Stimulated activated CD4-positive, alpha-beta T cell treated with anti-CD3 and anti-CD28 coated beads, Interleukin-4, amount 100 ng/mL, for 48 hours (primary cell): ENCODE results near the gene BCL2.

Experiments
- DNase-seq, 2 donors: peaks; one replicate each; pipeline ENCODE4 v3.0.0-alpha.2; 2020; ENCODE audit warnings: low read depth in 2 of 2

The BCL2 gene

GRCh38 chr18:63309422-63309821, 10.1 kb downstream of the BCL2 start:
- no peak for DNase-seq

GRCh38 chr18:63307551-63308200, 11.9 kb downstream of the BCL2 start:
- no peak for DNase-seq

- DNase-seq, result no peak
Observed at GRCh38 chr18:63306819-63307550, 12.6 kb downstream of the BCL2 start.

GRCh38 chr18:63306249-63306648, 13.3 kb downstream of the BCL2 start:
- DNase-seq, result no peak

GRCh38 chr18:63303547-63303946, 16.0 kb downstream of the BCL2 start:
- DNase-seq, result no peak

GRCh38 chr18:63302636-63303405, 16.7 kb downstream of the BCL2 start:
- DNase-seq, result no peak

GRCh38 chr18:63302220-63302619, 17.3 kb downstream of the BCL2 start:
- no peak for DNase-seq

- DNase-seq, result no peak
Observed at GRCh38 chr18:63301434-63301833, 18.1 kb downstream of the BCL2 start.

GRCh38 chr18:63299837-63300745, 19.5 kb downstream of the BCL2 start:
- peak in 1 of 2 donors; percentile 44 for DNase-seq

GRCh38 chr18:63298400-63299365, 20.9 kb downstream of the BCL2 start:
- no peak for DNase-seq

GRCh38 chr18:63297687-63298399, 21.7 kb downstream of the BCL2 start:
- no peak for DNase-seq

GRCh38 chr18:63293935-63294334, 25.6 kb downstream of the BCL2 start:
- no peak for DNase-seq

GRCh38 chr18:63292831-63293683, 26.5 kb downstream of the BCL2 start:
- no peak for DNase-seq

- no peak for DNase-seq
Observed at GRCh38 chr18:63291278-63291677, 28.3 kb downstream of the BCL2 start.

- DNase-seq, result no peak
Observed at GRCh38 chr18:63290821-63291200, 28.8 kb downstream of the BCL2 start.

GRCh38 chr18:63290166-63290820, 29.3 kb downstream of the BCL2 start:
- no peak for DNase-seq

GRCh38 chr18:63288311-63288710, 31.3 kb downstream of the BCL2 start:
- DNase-seq, result no peak

GRCh38 chr18:63287691-63288220, 31.8 kb downstream of the BCL2 start:
- no peak for DNase-seq
